ENCODE results near the gene C16orf54. TPM values are rescaled to one million over a fixed set of nuclear protein-coding genes. Genes with fewer than 3 reads are reported as not detected.
A peak's percentile ranks its signal among the peaks of the same experiment; 100 is the strongest.
"Not testable (repeated sequence)": the region's sequence is repeated elsewhere in the genome, so short reads cannot be mapped to it uniquely, and the experiment has no call there.

C16orf54 gene
- total RNA-seq, 1 donor from 2014 or later: not detected

DNA sequence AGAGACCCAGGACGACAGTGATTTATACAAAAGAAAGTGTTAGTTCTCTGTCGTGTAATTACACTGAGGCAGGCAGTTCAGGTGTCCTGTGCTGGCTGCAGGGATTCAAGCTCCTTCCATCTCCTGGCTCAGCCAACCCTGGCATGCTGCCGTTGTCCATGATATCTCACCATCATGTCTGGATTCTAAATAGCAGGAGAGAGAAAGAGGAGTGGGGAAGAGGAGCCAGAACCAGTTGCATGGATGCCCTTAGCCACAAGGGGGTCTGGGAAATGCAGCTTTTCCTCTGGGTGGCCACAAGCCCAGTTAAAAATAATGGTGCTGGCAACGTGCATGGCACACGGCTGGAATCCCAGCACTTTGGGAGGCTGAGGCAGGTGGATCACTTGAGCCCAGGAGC lies 9.7 kb downstream of the C16orf54 start:
- Histone ChIP-seq H3K4me3 (ENCODE audit: low read depth, low read length) (no peak overlapping the region), H3K27me3 (ENCODE audit: control insufficient read depth, insufficient read depth, low read length) (no peaks in the 10 kb centered on the region), H3K36me3 (ENCODE audit: control insufficient read depth, insufficient read depth, low read length) (no peaks in the 10 kb centered on the region)
- TF ChIP-seq, protein P1, sequence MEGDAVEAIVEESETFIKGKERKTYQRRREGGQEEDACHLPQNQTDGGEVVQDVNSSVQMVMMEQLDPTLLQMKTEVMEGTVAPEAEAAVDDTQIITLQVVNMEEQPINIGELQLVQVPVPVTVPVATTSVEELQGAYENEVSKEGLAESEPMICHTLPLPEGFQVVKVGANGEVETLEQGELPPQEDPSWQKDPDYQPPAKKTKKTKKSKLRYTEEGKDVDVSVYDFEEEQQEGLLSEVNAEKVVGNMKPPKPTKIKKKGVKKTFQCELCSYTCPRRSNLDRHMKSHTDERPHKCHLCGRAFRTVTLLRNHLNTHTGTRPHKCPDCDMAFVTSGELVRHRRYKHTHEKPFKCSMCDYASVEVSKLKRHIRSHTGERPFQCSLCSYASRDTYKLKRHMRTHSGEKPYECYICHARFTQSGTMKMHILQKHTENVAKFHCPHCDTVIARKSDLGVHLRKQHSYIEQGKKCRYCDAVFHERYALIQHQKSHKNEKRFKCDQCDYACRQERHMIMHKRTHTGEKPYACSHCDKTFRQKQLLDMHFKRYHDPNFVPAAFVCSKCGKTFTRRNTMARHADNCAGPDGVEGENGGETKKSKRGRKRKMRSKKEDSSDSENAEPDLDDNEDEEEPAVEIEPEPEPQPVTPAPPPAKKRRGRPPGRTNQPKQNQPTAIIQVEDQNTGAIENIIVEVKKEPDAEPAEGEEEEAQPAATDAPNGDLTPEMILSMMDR (IDR thresholded peaks at IDR 0.05; ENCODE audit: insufficient read depth, low read length, severe bottlenecking): no peak
- FAIRE-seq (no peak), DNase-seq (ENCODE audit: low read depth) (no peak)

DNA sequence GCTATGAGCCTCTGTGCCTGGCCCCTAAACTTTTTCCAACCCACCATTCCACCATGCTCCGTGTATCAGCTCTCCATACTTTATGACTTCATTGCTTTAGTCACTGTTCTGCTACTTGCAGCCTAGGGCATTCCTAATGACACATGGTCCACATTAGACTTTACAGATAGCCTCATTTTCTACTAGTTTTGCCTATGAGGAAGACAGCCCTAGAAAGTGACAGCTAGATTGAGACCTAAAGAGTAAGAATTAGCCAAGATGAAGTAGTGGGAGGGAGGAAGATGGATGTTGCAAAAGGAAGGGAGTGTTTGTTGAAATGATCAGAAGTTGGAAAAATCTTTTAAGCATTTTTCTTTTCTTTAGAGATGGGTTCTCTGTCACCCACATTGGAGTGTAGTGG lies 11.0 kb downstream of the C16orf54 start:
- no peak for FAIRE-seq
- Histone ChIP-seq H3K27me3 (ENCODE audit: control insufficient read depth, insufficient read depth, low read length) (no peaks in the 10 kb centered on the region), H3K36me3 (ENCODE audit: control insufficient read depth, insufficient read depth, low read length) (no peaks in the 10 kb centered on the region), H3K4me3 (ENCODE audit: low read depth, low read length) (no peak overlapping the region)
- peak; percentile 9 for DNase-seq (ENCODE audit: low read depth)
- TF ChIP-seq, protein P1 (IDR thresholded peaks at IDR 0.05; ENCODE audit: insufficient read depth, low read length, severe bottlenecking): no peak

DNA sequence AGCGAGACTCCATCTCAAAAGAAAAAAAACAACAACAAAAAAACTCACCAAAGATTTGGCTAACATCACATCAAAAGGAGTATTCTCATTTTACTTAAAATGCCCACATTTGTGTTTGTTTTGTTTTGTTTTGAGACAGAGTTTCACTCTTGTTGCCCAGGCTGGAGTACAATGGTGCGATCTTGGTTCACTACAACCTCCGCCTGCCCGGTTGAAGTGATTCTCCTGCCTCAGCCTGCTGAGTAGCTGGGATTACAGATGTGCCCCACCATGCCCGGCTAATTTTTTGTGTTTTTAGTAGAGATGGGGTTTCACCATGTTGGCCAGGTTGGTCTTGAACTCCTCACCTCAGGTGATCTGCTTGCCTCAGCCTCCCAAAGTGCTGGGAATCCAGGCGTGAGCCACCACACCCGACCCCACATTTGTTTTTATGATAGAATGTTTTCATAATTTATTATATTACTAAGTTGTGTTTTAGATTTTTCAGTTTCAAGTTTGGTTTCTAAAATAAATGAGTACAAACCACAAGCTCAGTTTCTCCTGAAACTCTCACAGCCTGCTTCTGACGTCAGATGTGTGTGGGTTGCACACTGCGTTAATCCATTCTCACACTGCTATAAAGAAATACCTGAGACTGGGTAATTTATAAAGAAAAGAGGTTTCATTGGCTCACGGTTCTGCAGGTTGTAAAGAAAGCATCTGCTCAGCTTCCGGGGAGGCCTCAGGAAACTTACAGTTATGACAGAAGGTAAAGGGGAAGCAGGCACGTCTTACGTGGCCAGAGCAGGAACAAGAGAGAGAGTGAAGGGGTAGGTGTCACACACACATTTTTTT lies 13.8 kb downstream of the C16orf54 start:
- not testable (repeated sequence) for FAIRE-seq; H3K4me3 ChIP-seq (ENCODE audit: low read depth, low read length); H3K27me3 ChIP-seq (ENCODE audit: control insufficient read depth, insufficient read depth, low read length); H3K36me3 ChIP-seq (ENCODE audit: control insufficient read depth, insufficient read depth, low read length); DNase-seq (ENCODE audit: low read depth)

DNA sequence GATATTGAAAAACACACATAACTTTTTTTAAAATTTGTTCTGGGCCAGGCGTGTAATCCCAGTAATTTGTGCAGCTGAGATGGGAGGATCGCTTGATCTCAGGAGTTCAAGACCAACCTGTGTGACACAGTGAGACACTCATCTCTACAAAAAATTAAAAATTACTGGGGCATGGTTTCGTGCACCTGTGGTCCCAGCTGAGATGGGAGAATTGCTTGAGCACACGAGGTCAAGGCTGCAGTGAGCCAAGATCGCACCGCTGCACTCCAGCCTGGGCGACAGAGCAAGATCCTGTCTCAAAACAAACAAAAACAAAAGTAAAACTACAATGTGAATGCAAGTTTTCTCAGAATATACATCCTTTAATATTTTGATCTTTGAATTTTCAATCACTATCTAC lies 15.1 kb downstream of the C16orf54 start:
- Histone ChIP-seq H3K27me3 (ENCODE audit: control insufficient read depth, insufficient read depth, low read length) (no peaks in the 10 kb centered on the region), H3K36me3 (ENCODE audit: control insufficient read depth, insufficient read depth, low read length) (no peaks in the 10 kb centered on the region), H3K4me3 (ENCODE audit: low read depth, low read length) (no peak overlapping the region)
- DNase-seq (ENCODE audit: low read depth): no peak
- FAIRE-seq: no peak
- TF ChIP-seq, protein P1 (IDR thresholded peaks at IDR 0.05; ENCODE audit: insufficient read depth, low read length, severe bottlenecking): no peak

DNA sequence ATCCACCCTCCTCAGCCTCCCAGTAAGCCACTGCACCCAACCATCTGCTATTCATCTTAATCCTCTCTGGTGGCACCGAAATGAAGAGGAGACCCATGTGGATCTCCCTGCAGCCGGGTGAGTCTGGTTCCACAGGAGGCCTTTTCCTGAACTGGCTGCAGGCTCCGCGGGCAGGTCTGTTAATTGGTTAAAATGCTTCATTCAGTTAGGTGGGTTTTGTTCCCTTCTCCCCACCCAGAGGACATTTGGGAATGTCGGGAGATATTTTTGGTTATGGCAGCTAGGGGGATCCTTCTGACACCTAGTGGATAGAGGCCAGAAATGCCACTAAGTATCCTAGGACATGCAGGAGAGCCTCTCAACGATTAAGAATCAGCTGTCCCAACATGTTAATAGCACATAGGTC lies 16.7 kb downstream of the C16orf54 start:
- FAIRE-seq: no peak
- DNase-seq (ENCODE audit: low read depth): peak; percentile 52
- no peaks in the 10 kb centered on the region for H3K36me3 ChIP-seq (ENCODE audit: control insufficient read depth, insufficient read depth, low read length)
- no peaks in the 10 kb centered on the region for H3K27me3 ChIP-seq (ENCODE audit: control insufficient read depth, insufficient read depth, low read length)
- TF ChIP-seq, protein P1 (IDR thresholded peaks at IDR 0.05; ENCODE audit: insufficient read depth, low read length, severe bottlenecking): peak; percentile 69
- no peak overlapping the region for H3K4me3 ChIP-seq (ENCODE audit: low read depth, low read length)

DNA sequence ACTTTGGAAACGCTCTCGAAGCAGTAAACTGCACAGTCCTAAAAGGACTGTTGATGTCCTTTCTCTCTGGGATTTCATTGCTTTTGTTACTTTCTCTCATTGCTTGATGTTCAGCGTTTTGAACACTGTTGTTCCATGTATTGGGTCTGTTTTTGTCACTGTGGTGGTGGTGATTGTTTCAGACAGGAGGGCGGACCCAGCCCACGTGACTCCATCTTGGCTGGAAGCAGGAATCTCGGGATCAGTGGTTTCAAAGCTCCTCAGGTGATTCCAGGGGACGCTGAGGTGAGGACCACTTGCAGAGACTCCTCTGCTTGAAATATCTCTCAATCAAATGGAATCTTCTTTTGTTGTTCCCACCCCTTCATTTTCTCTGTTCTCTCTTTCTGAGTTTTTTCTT lies 18.3 kb downstream of the C16orf54 start:
- FAIRE-seq: no peak
- no peaks in the 10 kb centered on the region for H3K36me3 ChIP-seq (ENCODE audit: control insufficient read depth, insufficient read depth, low read length)
- TF ChIP-seq, protein P1 (IDR thresholded peaks at IDR 0.05; ENCODE audit: insufficient read depth, low read length, severe bottlenecking): no peak

More for the DNA sequence above, 18.3 kb downstream of the C16orf54 start:
- H3K27me3 ChIP-seq (ENCODE audit: control insufficient read depth, insufficient read depth, low read length): no peaks in the 10 kb centered on the region
- DNase-seq (ENCODE audit: low read depth): no peak
- H3K4me3 ChIP-seq (ENCODE audit: low read depth, low read length): no peak overlapping the region
